ENCODE measurements around the gene AFF3. TPM values are rescaled to one million over a fixed set of nuclear protein-coding genes. Genes with fewer than 3 reads are reported as not detected.

The AFF3 gene
- total and polyA plus RNA-seq, 2 donors (not counting 1 experiment from before 2014, with no cell fraction given), result 0.50 to 2.5 TPM

GRCh38 chr2:99593692-99594427 is 548.5 kb downstream of the AFF3 start:
- Histone ChIP-seq H3K27me3 (ENCODE audit: control insufficient read depth, insufficient read depth, low read length) (no peaks in the 10 kb centered on the region), H3K9ac (ENCODE audit: insufficient read depth, low read length) (no peak overlapping the region), H3K4me1 (ENCODE audit: control insufficient read depth, extremely low read depth, insufficient read depth, low read length) (no peaks in the 10 kb centered on the region), H3K4me3 (replicated peaks in 1 of 4; ENCODE audit: control extremely low read depth in 1 of 4, insufficient read depth in 1 of 4, low read depth in 3 of 4, low read length in 4 of 4) (no peak overlapping the region), H3K27ac (ENCODE audit: insufficient read depth, low read length) (no peak overlapping the region), H3K79me2 (ENCODE audit: control insufficient read depth, insufficient read depth, low read length) (no peaks in the 10 kb centered on the region), H3K36me3 (ENCODE audit: control insufficient read depth, insufficient read depth, low read length) (no peaks in the 10 kb centered on the region), H4K20me1 (ENCODE audit: control insufficient read depth, extremely low read depth, insufficient read depth, low read length) (no peaks in the 10 kb centered on the region), H2AFZ (ENCODE audit: low read length) (no peak overlapping the region), H3K4me2 (ENCODE audit: extremely low read depth, insufficient read depth, low read length) (no peak overlapping the region), H3K9me3 (ENCODE audit: control insufficient read depth, insufficient read depth, low read depth, low read length) (no peaks in the 10 kb centered on the region)
- no peak for DNase-seq (ENCODE audit: low read depth in 2 of 2)
- TF ChIP-seq CTCF (conservative IDR thresholded peaks at IDR 0.05 in 1 of 2, IDR thresholded peaks at IDR 0.05 in 1 of 2; ENCODE audit: low read depth in 1 of 2, low read length in 2 of 2) (no peak), EZH2 (IDR thresholded peaks at IDR 0.05; ENCODE audit: low read length, missing control alignments) (no peak)

GRCh38 chr2:99576775-99577174 is 565.6 kb downstream of the AFF3 start:
- Histone ChIP-seq H4K20me1 (ENCODE audit: control insufficient read depth, extremely low read depth, insufficient read depth, low read length) (no peaks in the 10 kb centered on the region), H3K4me1 (ENCODE audit: control insufficient read depth, extremely low read depth, insufficient read depth, low read length) (no peaks in the 10 kb centered on the region), H3K27me3 (ENCODE audit: control insufficient read depth, insufficient read depth, low read length) (no peaks in the 10 kb centered on the region), H3K4me2 (ENCODE audit: extremely low read depth, insufficient read depth, low read length) (no peak overlapping the region), H3K79me2 (ENCODE audit: control insufficient read depth, insufficient read depth, low read length) (no peaks in the 10 kb centered on the region), H3K9ac (ENCODE audit: insufficient read depth, low read length) (no peak overlapping the region), H3K27ac (ENCODE audit: insufficient read depth, low read length) (no peak overlapping the region), H3K9me3 (ENCODE audit: control insufficient read depth, insufficient read depth, low read depth, low read length) (no peaks in the 10 kb centered on the region), H3K4me3 (replicated peaks in 1 of 4; ENCODE audit: control extremely low read depth in 1 of 4, insufficient read depth in 1 of 4, low read depth in 3 of 4, low read length in 4 of 4) (no peak overlapping the region), H2AFZ (ENCODE audit: low read length) (no peak overlapping the region), H3K36me3 (ENCODE audit: control insufficient read depth, insufficient read depth, low read length) (no peaks in the 10 kb centered on the region)
- no peak for DNase-seq (ENCODE audit: low read depth in 2 of 2)
- TF ChIP-seq CTCF (conservative IDR thresholded peaks at IDR 0.05 in 1 of 2, IDR thresholded peaks at IDR 0.05 in 1 of 2; ENCODE audit: low read depth in 1 of 2, low read length in 2 of 2), result no peak
- no peak for TF ChIP-seq EZH2 (IDR thresholded peaks at IDR 0.05; ENCODE audit: low read length, missing control alignments)

GRCh38 chr2:99573634-99574251 is 568.6 kb downstream of the AFF3 start:
- no peak overlapping the region for H2AFZ ChIP-seq (ENCODE audit: low read length)
- no peak overlapping the region for H3K9ac ChIP-seq (ENCODE audit: insufficient read depth, low read length)
- H3K27me3 ChIP-seq (ENCODE audit: control insufficient read depth, insufficient read depth, low read length), result no peaks in the 10 kb centered on the region
- H4K20me1 ChIP-seq (ENCODE audit: control insufficient read depth, extremely low read depth, insufficient read depth, low read length), result no peaks in the 10 kb centered on the region
- no peak overlapping the region for H3K4me3 ChIP-seq (replicated peaks in 1 of 4; ENCODE audit: control extremely low read depth in 1 of 4, insufficient read depth in 1 of 4, low read depth in 3 of 4, low read length in 4 of 4)
- H3K4me2 ChIP-seq (ENCODE audit: extremely low read depth, insufficient read depth, low read length), result no peak overlapping the region
- H3K36me3 ChIP-seq (ENCODE audit: control insufficient read depth, insufficient read depth, low read length), result no peaks in the 10 kb centered on the region
- DNase-seq (ENCODE audit: low read depth in 2 of 2), result no peak
- no peak overlapping the region for H3K27ac ChIP-seq (ENCODE audit: insufficient read depth, low read length)
- no peak for TF ChIP-seq CTCF (conservative IDR thresholded peaks at IDR 0.05 in 1 of 2, IDR thresholded peaks at IDR 0.05 in 1 of 2; ENCODE audit: low read depth in 1 of 2, low read length in 2 of 2)
- no peak for TF ChIP-seq EZH2 (IDR thresholded peaks at IDR 0.05; ENCODE audit: low read length, missing control alignments)
- no peaks in the 10 kb centered on the region for H3K79me2 ChIP-seq (ENCODE audit: control insufficient read depth, insufficient read depth, low read length)
- H3K9me3 ChIP-seq (ENCODE audit: control insufficient read depth, insufficient read depth, low read depth, low read length), result no peaks in the 10 kb centered on the region
- no peaks in the 10 kb centered on the region for H3K4me1 ChIP-seq (ENCODE audit: control insufficient read depth, extremely low read depth, insufficient read depth, low read length)

Data from fibroblast of lung (primary cell).